Measurements from ENCODE around the gene PTPRT. TPM values are rescaled to one million over a fixed set of nuclear protein-coding genes. Genes with fewer than 3 reads are reported as not detected.

The PTPRT gene
- polyA plus RNA-seq, 1 of the 3 experiments (the other 2 are of a cell fraction) = not detected

DNA sequence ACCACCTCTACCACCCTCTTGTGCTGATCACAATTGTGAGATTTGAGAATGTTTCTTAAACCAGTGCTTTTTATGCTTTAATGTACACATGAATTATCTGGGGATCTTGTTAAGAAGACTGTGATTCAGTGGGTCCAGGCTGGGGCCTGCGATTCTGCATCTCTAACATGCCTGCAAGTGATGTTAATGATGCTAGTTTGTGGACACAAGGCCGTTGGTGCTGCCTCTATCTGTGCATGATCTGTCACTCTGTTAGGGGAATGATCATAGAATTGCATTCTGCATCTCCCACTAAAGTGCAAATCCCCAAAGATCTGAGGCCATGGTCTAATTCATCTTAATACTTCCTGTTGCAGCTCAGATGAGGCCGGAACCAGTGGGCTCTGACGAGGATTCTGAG lies 746.5 kb downstream of the PTPRT start:
- Histone ChIP-seq H3K27ac (ENCODE audit: low read depth in 2 of 2, low read length in 1 of 2) (no peak overlapping the region), H2AFZ (ENCODE audit: low read depth) (no peak overlapping the region), H3K9me2 (no peaks in the 10 kb centered on the region), H3K4me3 (ENCODE audit: low read depth in 2 of 2, low read length in 1 of 2) (no peak overlapping the region), H3K79me2 (ENCODE audit: insufficient read depth) (no peaks in the 10 kb centered on the region), H3K27me3 (ENCODE audit: insufficient read depth) (no peaks in the 10 kb centered on the region), H3K36me3 (replicated peaks in 1 of 2; ENCODE audit: control insufficient read depth in 1 of 2, insufficient read depth in 2 of 2, low read length in 1 of 2) (no peaks in the 10 kb centered on the region), H3K4me2 (no peak overlapping the region), H3K4me1 (ENCODE audit: control insufficient read depth in 1 of 2, insufficient read depth in 2 of 2, low read depth in 1 of 2, low read length in 1 of 2) (no peaks in the 10 kb centered on the region), H3K9ac (no peak overlapping the region), H4K20me1 (ENCODE audit: insufficient read depth) (no peaks in the 10 kb centered on the region), H3F3A (replicated peaks; ENCODE audit: insufficient read depth) (no peaks in the 10 kb centered on the region), H3K9me3 (no peaks in the 10 kb centered on the region)
- ChIA-PET CTCF (interaction anchor here (1.5 kb wide), 1 partner anchor 709 kb away, joined by 3 read pairs; no protein-coding TSS in a partner anchor), POLR2A (no interaction called here)
- WGBS (ENCODE audit: low lambda C conversion rate) = 9% methylated on average over 4 of the region's 4 CpGs
- no peak for DNase-seq
- TF ChIP-seq, protein P1, sequence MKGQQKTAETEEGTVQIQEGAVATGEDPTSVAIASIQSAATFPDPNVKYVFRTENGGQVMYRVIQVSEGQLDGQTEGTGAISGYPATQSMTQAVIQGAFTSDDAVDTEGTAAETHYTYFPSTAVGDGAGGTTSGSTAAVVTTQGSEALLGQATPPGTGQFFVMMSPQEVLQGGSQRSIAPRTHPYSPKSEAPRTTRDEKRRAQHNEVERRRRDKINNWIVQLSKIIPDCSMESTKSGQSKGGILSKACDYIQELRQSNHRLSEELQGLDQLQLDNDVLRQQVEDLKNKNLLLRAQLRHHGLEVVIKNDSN (IDR thresholded peaks at IDR 0.05; ENCODE audit: borderline replicate concordance, low read depth) = no peak
- TF ChIP-seq TEAD4 (IDR thresholded peaks at IDR 0.05; ENCODE audit: borderline replicate concordance, insufficient read depth) (no peak), FOXJ3 (CRISPR knock-in tag; IDR thresholded peaks at IDR 0.05) (no peak), RAD21 (IDR thresholded peaks at IDR 0.05; ENCODE audit: low read length) (no peak), FOSL2 (IDR thresholded peaks at IDR 0.05; ENCODE audit: borderline replicate concordance, low read depth) (no peak), GATA2 (CRISPR knock-in tag; IDR thresholded peaks at IDR 0.05) (no peak), RFX5 (IDR thresholded peaks at IDR 0.05; ENCODE audit: low read length) (no peak)

DNA sequence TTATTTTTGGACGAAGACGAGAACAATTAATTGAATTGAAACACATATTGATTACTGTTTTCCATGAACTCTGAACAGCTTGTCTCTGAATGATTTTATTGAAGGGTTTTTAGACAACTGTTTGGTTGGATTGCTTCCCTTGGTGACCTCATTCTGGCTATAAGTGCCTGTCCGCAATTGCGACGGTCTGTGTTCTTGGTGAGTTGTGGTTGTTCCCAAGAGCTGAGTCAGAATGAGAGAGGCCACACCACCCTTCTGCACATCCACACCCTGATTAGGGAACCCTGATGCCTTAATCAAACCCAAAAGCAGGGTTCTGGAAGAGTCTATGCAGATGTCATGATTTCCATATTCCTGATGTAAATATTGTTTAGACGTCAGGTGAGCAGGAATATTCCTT lies 747.0 kb downstream of the PTPRT start:
- no peaks in the 10 kb centered on the region for H3F3A ChIP-seq (replicated peaks; ENCODE audit: insufficient read depth)
- CTCF ChIA-PET = interaction anchor here (1.5 kb wide), 1 partner anchor 708 kb away, joined by 3 read pairs; no protein-coding TSS in a partner anchor
- no peak for DNase-seq

More for the DNA sequence above, 747.0 kb downstream of the PTPRT start:
- Histone ChIP-seq H3K79me2 (ENCODE audit: insufficient read depth) (no peaks in the 10 kb centered on the region), H3K27me3 (ENCODE audit: insufficient read depth) (no peaks in the 10 kb centered on the region), H3K36me3 (replicated peaks in 1 of 2; ENCODE audit: control insufficient read depth in 1 of 2, insufficient read depth in 2 of 2, low read length in 1 of 2) (no peaks in the 10 kb centered on the region), H4K20me1 (ENCODE audit: insufficient read depth) (no peaks in the 10 kb centered on the region), H3K4me3 (ENCODE audit: low read depth in 2 of 2, low read length in 1 of 2) (no peak overlapping the region), H3K27ac (ENCODE audit: low read depth in 2 of 2, low read length in 1 of 2) (no peak overlapping the region), H3K9me2 (no peaks in the 10 kb centered on the region), H3K9me3 (no peaks in the 10 kb centered on the region), H3K4me2 (no peak overlapping the region), H3K4me1 (ENCODE audit: control insufficient read depth in 1 of 2, insufficient read depth in 2 of 2, low read depth in 1 of 2, low read length in 1 of 2) (no peaks in the 10 kb centered on the region), H3K9ac (no peak overlapping the region), H2AFZ (ENCODE audit: low read depth) (no peak overlapping the region)
- POLR2A ChIA-PET = no interaction called here
- 56% methylated on average over 6 of the region's 6 CpGs for WGBS (ENCODE audit: low lambda C conversion rate)
- TF ChIP-seq CHD2 (IDR thresholded peaks at IDR 0.05; ENCODE audit: low read length, partially characterized antibody) (no peak), TCF12 (IDR thresholded peaks at IDR 0.05) (no peak), NFIC (IDR thresholded peaks at IDR 0.05; ENCODE audit: borderline replicate concordance) (no peak), MXI1 (IDR thresholded peaks at IDR 0.05; ENCODE audit: low read depth, low read length) (no peak), JUND (IDR thresholded peaks at IDR 0.05) (no peak), RXRA (IDR thresholded peaks at IDR 0.05; ENCODE audit: borderline replicate concordance, low read depth) (no peak), SIN3A (IDR thresholded peaks at IDR 0.05; ENCODE audit: borderline replicate concordance, low read depth, low read length) (no peak), RCOR1 (IDR thresholded peaks at IDR 0.05; ENCODE audit: low read length) (no peak), NRF1 (IDR thresholded peaks at IDR 0.05; ENCODE audit: low read depth, low read length) (no peak), TAF1 (IDR thresholded peaks at IDR 0.05; ENCODE audit: borderline replicate concordance, low read depth, low read length) (no peak)
- TF ChIP-seq, protein P1 (IDR thresholded peaks at IDR 0.05; ENCODE audit: borderline replicate concordance, low read depth) = no peak
- TF ChIP-seq, protein P2, sequence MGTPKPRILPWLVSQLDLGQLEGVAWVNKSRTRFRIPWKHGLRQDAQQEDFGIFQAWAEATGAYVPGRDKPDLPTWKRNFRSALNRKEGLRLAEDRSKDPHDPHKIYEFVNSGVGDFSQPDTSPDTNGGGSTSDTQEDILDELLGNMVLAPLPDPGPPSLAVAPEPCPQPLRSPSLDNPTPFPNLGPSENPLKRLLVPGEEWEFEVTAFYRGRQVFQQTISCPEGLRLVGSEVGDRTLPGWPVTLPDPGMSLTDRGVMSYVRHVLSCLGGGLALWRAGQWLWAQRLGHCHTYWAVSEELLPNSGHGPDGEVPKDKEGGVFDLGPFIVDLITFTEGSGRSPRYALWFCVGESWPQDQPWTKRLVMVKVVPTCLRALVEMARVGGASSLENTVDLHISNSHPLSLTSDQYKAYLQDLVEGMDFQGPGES (IDR thresholded peaks at IDR 0.05; ENCODE audit: low read depth, low read length) = no peak
- TF ChIP-seq, protein P3, sequence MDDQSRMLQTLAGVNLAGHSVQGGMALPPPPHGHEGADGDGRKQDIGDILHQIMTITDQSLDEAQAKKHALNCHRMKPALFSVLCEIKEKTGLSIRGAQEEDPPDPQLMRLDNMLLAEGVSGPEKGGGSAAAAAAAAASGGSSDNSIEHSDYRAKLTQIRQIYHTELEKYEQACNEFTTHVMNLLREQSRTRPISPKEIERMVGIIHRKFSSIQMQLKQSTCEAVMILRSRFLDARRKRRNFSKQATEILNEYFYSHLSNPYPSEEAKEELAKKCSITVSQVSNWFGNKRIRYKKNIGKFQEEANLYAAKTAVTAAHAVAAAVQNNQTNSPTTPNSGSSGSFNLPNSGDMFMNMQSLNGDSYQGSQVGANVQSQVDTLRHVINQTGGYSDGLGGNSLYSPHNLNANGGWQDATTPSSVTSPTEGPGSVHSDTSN (IDR thresholded peaks at IDR 0.05) = no peak
- TF ChIP-seq, protein P4, sequence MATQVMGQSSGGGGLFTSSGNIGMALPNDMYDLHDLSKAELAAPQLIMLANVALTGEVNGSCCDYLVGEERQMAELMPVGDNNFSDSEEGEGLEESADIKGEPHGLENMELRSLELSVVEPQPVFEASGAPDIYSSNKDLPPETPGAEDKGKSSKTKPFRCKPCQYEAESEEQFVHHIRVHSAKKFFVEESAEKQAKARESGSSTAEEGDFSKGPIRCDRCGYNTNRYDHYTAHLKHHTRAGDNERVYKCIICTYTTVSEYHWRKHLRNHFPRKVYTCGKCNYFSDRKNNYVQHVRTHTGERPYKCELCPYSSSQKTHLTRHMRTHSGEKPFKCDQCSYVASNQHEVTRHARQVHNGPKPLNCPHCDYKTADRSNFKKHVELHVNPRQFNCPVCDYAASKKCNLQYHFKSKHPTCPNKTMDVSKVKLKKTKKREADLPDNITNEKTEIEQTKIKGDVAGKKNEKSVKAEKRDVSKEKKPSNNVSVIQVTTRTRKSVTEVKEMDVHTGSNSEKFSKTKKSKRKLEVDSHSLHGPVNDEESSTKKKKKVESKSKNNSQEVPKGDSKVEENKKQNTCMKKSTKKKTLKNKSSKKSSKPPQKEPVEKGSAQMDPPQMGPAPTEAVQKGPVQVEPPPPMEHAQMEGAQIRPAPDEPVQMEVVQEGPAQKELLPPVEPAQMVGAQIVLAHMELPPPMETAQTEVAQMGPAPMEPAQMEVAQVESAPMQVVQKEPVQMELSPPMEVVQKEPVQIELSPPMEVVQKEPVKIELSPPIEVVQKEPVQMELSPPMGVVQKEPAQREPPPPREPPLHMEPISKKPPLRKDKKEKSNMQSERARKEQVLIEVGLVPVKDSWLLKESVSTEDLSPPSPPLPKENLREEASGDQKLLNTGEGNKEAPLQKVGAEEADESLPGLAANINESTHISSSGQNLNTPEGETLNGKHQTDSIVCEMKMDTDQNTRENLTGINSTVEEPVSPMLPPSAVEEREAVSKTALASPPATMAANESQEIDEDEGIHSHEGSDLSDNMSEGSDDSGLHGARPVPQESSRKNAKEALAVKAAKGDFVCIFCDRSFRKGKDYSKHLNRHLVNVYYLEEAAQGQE (IDR thresholded peaks at IDR 0.05; ENCODE audit: low read depth, low read length) = no peak

Measured in SK-N-SH (cell line).